ENCODE data around the gene ARHGAP26. TPM values are rescaled to one million over a fixed set of nuclear protein-coding genes. Genes with fewer than 3 reads are reported as not detected.

Gene ARHGAP26
- polyA plus RNA-seq, 3 donors, result 26.5 to 56.8 (median 28.7) TPM

DNA sequence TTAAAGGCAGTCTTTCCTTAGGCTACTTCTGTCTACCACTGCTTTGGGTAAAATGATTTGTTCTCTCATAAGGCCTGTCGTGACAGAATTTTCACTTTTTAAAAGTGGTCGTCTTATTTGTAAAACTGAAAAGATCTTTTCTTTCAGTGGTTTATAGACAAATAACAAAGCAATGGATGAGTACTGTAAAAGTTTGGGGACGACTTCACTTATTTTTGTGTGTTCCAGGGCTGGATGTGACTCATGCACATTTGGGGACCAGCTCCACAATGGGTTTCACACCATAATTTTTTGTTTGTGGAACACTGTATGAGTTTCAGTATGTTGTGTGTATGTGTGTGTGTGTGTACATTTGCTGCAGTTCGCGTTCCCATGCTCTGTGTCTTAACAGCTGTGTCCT, 53.6 kb downstream of the ARHGAP26 start:
- H4K20me1 ChIP-seq (ENCODE audit: insufficient read depth, low read length), result peaks cover 96% of the 10 kb centered on the region
- H3K9me3 ChIP-seq (replicated peaks in 1 of 2; ENCODE audit: control insufficient read depth in 1 of 2, insufficient read depth in 1 of 2, low read length in 2 of 2), result no peaks in the 10 kb centered on the region
- no peak overlapping the region for H3K4me3 ChIP-seq (replicated peaks in 1 of 3; ENCODE audit: low read depth in 2 of 3, low read length in 3 of 3)
- no peaks in the 10 kb centered on the region for H3K36me3 ChIP-seq (replicated peaks in 1 of 2; ENCODE audit: control insufficient read depth in 1 of 2, insufficient read depth in 2 of 2, low read length in 2 of 2)
- no peak for TF ChIP-seq CTCF (IDR thresholded peaks at IDR 0.05)
- peaks cover 37 to 50% of the 10 kb centered on the region in 2 donors for H3K36me3 Mint-ChIP-seq
- no peak overlapping the region for H3K9ac ChIP-seq (ENCODE audit: insufficient read depth, low read length, poor library complexity, severe bottlenecking)
- H3K4me3 Mint-ChIP-seq, result no peak overlapping the region
- H3K27me3 ChIP-seq (ENCODE audit: control insufficient read depth in 2 of 2, insufficient read depth in 2 of 2, low read length in 2 of 2), result no peaks in the 10 kb centered on the region
- no peak overlapping the region for H3K27ac ChIP-seq (ENCODE audit: low read depth in 1 of 2, low read length in 2 of 2)
- peaks cover 73% of the 10 kb centered on the region for H3K4me1 Mint-ChIP-seq
- H3K79me2 ChIP-seq (ENCODE audit: insufficient read depth, low read length), result peaks cover 95% of the 10 kb centered on the region
- WGBS (ENCODE audit: insufficient coverage), result 67% methylated on average over 1 of the region's 5 CpGs
- DNase-seq, result no peak
- H3K27ac Mint-ChIP-seq, result peak overlapping the region in 4 of 7 donors; percentile 7 to 85 (median 48)
- H3K27me3 Mint-ChIP-seq (ENCODE audit: low read depth in 3 of 3), result no peaks in the 10 kb centered on the region
- intact Hi-C loops (cut with micrococcal nuclease), result no loop called here
- H2AFZ ChIP-seq (ENCODE audit: insufficient read depth, low read depth, low read length, poor library complexity, severe bottlenecking), result no peak overlapping the region
- peaks cover 0 to 2% (median 0%) of the 10 kb centered on the region in 7 donors for H3K9me3 Mint-ChIP-seq
- peaks cover 48 to 80% of the 10 kb centered on the region in 2 donors for H3K4me1 ChIP-seq (ENCODE audit: control insufficient read depth in 1 of 2, insufficient read depth in 2 of 2, low read length in 2 of 2)
- no peak overlapping the region for H3K4me2 ChIP-seq (replicated peaks; ENCODE audit: extremely low read depth, low read length, poor library complexity, severe bottlenecking)

DNA sequence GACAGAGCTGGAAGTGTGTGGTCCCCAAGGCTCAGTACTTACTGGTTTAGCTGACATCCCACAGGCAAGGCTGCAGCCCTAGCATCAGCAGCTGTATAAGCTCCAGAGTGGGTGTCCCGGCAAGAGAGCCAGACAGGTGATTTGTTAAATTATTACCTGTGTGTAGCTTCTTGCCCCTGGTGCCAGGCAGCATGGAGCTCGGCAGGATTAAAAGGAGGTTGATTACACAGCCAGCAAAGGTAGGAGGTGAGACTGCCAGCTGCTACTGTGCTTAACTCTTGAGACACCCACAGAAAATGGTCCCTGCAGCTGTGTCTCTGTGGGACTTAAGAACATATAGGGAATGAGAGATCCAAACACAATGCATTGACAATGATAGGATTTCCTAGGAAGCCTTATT, 54.2 kb downstream of the ARHGAP26 start:
- no peak for DNase-seq
- no peak overlapping the region for H3K4me2 ChIP-seq (replicated peaks; ENCODE audit: extremely low read depth, low read length, poor library complexity, severe bottlenecking)
- Mint-ChIP-seq H3K36me3 (peaks cover 38 to 44% of the 10 kb centered on the region in 2 donors), H3K4me3 (no peak overlapping the region), H3K9me3 (peaks cover 0 to 2% (median 0%) of the 10 kb centered on the region in 7 donors), H3K4me1 (peaks cover 73% of the 10 kb centered on the region), H3K27ac (no peak overlapping the region), H3K27me3 (ENCODE audit: low read depth in 3 of 3) (no peaks in the 10 kb centered on the region)
- 95% methylated on average over 2 of the region's 2 CpGs for WGBS (ENCODE audit: insufficient coverage)
- peaks cover 95% of the 10 kb centered on the region for H3K79me2 ChIP-seq (ENCODE audit: insufficient read depth, low read length)
- no peaks in the 10 kb centered on the region for H3K36me3 ChIP-seq (replicated peaks in 1 of 2; ENCODE audit: control insufficient read depth in 1 of 2, insufficient read depth in 2 of 2, low read length in 2 of 2)
- H4K20me1 ChIP-seq (ENCODE audit: insufficient read depth, low read length), result peaks cover 96% of the 10 kb centered on the region
- intact Hi-C loops (cut with micrococcal nuclease), result no loop called here
- H3K4me1 ChIP-seq (ENCODE audit: control insufficient read depth in 1 of 2, insufficient read depth in 2 of 2, low read length in 2 of 2), result peaks cover 44 to 76% of the 10 kb centered on the region in 2 donors
- no peak overlapping the region for H2AFZ ChIP-seq (ENCODE audit: insufficient read depth, low read depth, low read length, poor library complexity, severe bottlenecking)
- no peak overlapping the region for H3K9ac ChIP-seq (ENCODE audit: insufficient read depth, low read length, poor library complexity, severe bottlenecking)
- TF ChIP-seq CTCF (IDR thresholded peaks at IDR 0.05), result no peak
- H3K9me3 ChIP-seq (replicated peaks in 1 of 2; ENCODE audit: control insufficient read depth in 1 of 2, insufficient read depth in 1 of 2, low read length in 2 of 2), result no peaks in the 10 kb centered on the region
- no peak overlapping the region for H3K27ac ChIP-seq (ENCODE audit: low read depth in 1 of 2, low read length in 2 of 2)
- H3K27me3 ChIP-seq (ENCODE audit: control insufficient read depth in 2 of 2, insufficient read depth in 2 of 2, low read length in 2 of 2), result no peaks in the 10 kb centered on the region
- no peak overlapping the region for H3K4me3 ChIP-seq (replicated peaks in 1 of 3; ENCODE audit: low read depth in 2 of 3, low read length in 3 of 3)
